HG03378 (cell line): ENCODE data around the gene RBM39.

ENCODE experiments used
- ATAC-seq: cut with Tn5 transposase; IDR thresholded peaks from one replicate; pipeline ENCODE4 v1.9.1; 2021; ENCODE audit warnings: mild to moderate bottlenecking, moderate library complexity; ENCODE audit not compliant: unreplicated experiment

RBM39 gene

DNA sequence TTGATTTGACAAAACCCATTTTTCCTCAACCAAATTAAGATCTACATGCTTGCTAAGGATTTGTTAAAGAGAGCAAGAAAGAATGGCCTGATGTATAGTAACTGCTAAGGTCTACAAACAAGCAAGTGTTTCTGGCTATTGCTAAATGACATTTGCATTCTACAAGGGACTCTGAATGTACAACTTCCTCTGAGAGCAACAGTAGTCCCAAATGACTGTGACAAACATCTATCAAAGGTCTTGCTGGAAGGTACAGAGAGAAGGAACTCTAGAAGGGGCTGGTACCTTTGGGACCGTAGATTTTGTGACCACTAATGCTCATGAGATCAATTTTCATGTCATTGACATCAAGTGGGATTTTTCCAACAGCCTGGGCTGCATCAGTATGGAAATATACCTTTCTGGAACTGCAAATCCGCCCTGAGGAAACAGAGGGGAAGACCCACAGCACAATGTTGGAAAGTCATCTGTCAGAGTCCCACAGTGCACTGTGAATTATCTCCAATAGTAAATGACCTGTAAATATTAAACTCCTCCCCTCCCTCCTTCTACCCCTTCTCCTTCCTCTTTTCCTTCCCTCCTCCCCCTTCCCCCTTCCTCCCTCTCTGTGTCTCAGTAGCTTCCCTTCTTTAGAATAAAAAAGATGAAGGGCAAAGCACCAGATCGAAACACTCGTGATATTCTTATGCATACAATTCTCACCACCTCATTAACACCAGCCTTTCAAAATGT is 61.4 kb downstream of the RBM39 start:
- no peak for ATAC-seq

DNA sequence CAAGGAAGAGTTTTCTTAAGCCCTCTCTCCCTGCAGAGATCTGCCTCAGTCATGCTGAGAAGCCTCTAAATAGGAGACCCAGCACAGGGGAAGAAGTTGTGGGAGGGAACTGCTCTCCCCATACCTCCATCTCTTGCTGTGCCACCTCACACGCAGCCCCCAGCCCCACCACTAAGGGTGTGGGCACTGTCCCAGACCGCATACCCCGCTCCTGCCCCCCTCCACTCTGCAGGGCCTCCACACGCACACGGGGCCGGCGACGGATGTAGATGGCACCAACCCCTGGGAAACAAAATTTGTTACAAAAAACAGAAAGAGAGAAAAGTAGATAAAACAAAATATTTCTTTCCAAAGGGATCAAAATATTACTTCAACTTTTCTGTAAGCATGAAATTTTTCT is 67.1 kb downstream of the RBM39 start:
- no peak for ATAC-seq

DNA sequence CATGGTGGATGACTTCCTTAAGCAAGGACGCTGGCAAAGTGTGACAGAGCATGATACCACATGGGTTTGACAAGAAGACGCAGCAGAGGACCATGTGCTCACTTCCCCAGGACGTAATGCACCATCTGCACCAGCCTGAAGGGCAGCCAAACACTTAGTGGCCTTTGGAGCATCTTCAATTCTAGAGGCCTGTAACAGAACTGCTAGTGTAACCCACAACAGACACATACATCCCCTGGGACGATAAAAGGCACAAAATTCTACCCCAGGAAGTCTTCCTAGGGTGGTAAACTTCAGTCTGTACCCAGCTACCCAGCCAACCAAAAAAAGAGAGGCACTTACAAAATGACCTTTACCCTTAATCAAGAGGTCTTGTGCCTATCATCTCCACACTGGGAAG is 68.2 kb downstream of the RBM39 start:
- ATAC-seq = no peak

GRCh38 chr20:35669681-35670080 is 72.4 kb downstream of the RBM39 start:
- ATAC-seq = no peak

DNA sequence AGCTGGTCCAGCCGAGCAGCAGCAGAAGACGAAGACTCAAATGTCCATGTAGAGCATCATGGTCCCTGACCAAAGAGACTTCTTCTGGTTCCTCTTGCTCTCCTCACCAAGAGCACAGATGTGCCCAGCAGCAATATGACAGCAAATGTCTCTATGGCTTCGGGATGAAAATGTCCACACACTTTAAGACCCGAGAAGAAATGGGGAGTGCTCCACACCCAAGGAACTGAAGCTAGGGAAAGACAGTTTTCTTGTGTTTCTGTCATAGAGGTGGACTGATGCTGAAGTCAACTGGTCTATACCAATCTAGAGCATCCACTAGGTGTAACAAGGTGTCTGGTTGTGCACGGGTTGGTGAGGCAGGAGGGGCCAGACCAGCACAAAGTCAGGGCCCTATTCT is 72.8 kb downstream of the RBM39 start:
- no peak for ATAC-seq

- ATAC-seq = no peak
Measured at GRCh38 chr20:35665949-35666288, 76.1 kb downstream of the RBM39 start.

DNA sequence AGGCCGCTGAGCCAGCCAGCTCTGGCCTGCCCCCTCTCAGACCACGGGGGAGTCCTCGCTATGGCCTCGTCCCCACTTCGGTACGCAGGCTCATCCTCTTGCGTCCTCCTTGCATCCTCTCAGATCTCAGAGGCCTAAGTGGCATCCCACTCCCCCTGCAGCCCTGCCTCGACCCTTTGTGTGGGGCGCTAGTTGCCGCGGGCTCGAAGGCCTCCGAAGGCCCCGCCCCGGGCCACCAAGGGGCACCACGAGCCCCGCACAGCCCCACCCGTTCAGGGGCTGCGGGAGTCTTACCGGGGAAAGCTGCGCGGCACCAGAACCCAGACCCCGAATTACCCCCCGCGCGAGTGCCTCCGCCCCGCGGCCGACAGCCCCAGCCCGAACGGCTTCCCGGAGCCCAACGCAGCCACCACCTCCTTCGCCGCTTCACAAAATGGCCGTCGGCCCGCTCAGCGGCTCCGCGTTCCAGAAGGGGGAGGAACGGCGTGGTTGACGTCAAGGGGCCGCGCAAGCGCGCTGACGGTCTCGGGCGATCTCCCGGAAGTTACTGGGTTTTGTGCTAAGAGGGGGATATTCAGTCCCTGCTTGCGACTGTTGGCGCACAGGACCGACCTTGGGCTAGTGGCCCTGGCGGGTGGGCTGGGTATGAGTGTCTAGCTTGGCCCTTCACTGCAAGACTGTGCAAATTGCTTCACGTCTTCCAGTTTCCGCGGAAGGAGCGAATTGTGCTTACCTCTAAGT is 77.4 kb downstream of the RBM39 start, which contains the start of the genes CPNE1 and RBM12:
CPNE1 (minus strand) TSS at position 435 of the 741 bp plus-strand sequence. CDS start 31,977 bp downstream, outside the sequence.
RBM12 (minus strand) TSS at position 435 of the 741 bp plus-strand sequence. CDS start 9,578 bp downstream, outside the sequence.
- peak; percentile 63 for ATAC-seq

- peak; percentile 29 for ATAC-seq
Measured at GRCh38 chr20:35663516-35664465, 78.3 kb downstream of the RBM39 start.

DNA sequence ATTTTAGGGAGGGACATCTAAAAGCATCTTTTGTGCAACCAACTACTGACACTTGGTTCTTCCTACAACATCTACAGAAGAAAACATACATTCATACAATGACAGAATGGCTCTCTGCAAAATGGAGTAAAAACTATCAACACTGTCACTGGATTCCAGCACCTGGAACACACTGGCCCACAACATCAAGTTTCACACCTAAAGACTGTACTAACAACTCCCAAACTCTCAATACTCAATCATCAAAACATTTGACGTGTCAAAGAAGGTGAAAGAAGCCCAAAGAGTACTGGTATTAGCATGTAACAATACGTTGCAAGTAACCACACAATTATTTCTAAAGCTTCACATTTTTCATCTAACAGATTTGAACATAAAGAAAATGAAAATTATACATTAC is 79.5 kb downstream of the RBM39 start:
- ATAC-seq = no peak

DNA sequence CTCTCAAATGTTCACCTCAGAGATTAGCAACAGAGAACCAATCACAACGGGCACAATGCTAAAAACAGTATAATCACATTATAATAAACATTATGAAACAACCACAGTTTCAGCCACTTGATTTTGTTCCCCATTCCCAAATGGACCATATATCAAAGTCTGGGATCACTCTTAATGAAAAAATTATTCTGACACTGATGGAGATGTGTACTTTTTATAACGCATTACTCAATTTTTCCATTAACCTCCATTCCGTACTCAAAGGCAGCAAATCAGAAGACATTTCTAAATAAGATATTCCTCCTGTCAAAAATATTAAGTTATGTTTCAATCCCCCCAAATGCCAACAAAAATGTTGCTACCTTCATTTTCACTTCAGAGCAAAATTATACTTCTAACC is 80.2 kb downstream of the RBM39 start:
- no peak for ATAC-seq

GRCh38 chr20:35661053-35661452 is 81.0 kb downstream of the RBM39 start:
- ATAC-seq = no peak

- no peak for ATAC-seq
Measured at GRCh38 chr20:35660122-35660937, 81.7 kb downstream of the RBM39 start.

DNA sequence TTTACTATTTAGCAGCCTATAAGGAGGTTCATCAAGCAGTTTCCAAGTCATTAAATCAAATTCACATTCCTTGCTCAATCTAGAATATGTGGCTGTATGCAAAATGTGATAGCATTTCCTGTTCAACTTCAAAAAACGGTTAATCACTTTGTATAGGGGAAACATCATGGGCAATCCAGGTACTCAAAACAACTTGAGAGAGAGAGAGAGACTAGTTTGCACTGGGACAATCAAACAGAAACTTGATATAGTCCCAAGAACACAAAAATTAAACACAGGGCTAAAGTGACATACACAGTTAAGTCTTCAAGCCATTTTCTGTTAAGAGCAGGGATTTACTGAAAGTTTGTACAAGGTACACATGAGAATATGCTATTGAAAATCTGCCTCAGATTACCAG is 84.8 kb downstream of the RBM39 start:
- no peak for ATAC-seq

DNA sequence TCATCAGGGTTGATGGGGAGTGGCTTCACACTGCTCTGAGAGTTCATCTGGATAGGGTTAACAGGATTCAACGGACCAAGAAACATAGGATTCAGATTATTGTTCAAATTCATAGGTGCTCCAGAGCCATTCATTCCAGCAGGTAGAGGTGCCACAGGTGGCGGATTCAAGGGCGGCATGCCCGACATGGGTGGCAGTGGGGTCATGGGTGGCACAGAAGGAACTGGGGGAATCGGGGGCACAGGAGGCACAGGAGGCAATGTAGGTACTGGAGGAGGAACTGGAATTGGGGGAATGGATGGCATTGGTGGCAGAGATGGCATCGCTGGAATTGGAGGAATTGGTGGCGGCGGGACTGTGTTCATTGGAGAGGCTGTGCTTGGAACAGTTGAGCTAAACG is 87.6 kb downstream of the RBM39 start:
- ATAC-seq = no peak

DNA sequence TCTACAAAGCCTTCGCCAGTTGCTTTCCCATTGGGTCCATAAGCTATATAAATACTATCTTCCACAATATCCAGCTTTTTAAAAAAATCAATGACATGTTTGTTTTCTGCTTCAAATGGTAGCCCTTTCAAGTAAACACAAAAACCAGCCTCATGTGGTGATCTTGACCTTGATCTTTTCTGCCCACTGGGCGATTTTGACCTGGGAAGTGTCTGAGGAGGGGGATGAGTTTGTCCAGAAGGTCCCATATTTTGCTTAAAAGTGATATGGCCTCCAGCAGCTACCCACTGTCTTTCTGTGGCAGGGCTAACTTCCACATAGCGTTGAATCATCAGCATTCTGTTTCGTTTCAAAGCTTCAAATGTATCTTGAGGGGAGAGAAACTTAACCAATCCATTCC is 88.2 kb downstream of the RBM39 start:
- no peak for ATAC-seq
